ENCODE measurements around the gene USHBP1.

USHBP1 gene

DNA sequence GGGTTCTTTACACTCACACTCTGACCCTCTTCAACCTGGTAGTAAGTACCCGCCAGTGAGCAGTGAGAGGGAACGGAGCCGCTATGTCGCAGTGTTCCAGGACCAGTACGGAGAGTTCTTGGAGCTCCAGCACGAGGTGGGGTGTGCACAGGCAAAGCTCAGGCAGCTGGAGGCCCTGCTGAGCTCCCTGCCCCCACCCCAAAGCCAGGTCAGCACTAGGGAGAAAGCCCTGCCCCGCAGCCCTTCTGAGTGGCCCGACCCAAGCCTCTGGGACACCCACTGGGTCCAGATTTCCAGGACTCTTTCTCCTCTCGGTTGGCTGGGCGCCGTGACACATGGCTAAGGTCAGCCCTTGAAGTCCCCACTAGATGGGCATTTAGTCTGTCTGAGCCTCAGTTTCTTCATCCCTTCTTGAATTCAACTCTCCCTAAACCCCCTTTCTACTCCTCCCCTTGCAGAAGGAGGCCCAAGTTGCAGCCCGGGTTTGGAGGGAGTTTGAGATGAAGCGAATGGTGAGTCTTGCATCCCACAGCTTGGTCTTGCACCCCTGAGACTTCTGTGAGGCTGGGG, 36.7 kb downstream of the USHBP1 start:
- peaks cover 6% of the 10 kb centered on the region for H3K4me1 ChIP-seq (ENCODE audit: low read depth, poor library complexity, severe bottlenecking)
- no peak overlapping the region for H3K4me3 ChIP-seq (IDR thresholded peaks at IDR 0.05; ENCODE audit: insufficient read depth, low read depth, low read length)
- no peak overlapping the region for H3K27ac ChIP-seq
- TF ChIP-seq, protein P1, sequence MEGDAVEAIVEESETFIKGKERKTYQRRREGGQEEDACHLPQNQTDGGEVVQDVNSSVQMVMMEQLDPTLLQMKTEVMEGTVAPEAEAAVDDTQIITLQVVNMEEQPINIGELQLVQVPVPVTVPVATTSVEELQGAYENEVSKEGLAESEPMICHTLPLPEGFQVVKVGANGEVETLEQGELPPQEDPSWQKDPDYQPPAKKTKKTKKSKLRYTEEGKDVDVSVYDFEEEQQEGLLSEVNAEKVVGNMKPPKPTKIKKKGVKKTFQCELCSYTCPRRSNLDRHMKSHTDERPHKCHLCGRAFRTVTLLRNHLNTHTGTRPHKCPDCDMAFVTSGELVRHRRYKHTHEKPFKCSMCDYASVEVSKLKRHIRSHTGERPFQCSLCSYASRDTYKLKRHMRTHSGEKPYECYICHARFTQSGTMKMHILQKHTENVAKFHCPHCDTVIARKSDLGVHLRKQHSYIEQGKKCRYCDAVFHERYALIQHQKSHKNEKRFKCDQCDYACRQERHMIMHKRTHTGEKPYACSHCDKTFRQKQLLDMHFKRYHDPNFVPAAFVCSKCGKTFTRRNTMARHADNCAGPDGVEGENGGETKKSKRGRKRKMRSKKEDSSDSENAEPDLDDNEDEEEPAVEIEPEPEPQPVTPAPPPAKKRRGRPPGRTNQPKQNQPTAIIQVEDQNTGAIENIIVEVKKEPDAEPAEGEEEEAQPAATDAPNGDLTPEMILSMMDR (conservative IDR thresholded peaks at IDR 0.05; ENCODE audit: low read depth, low read length), result no peak
- H3K9ac ChIP-seq, result no peak overlapping the region
- H3K4me2 ChIP-seq, result no peak overlapping the region
- H3K27me3 ChIP-seq (ENCODE audit: insufficient read depth, low read depth), result no peaks in the 10 kb centered on the region
- H3K79me2 ChIP-seq (ENCODE audit: insufficient read depth, low read depth), result no peaks in the 10 kb centered on the region
- H4K20me1 ChIP-seq (ENCODE audit: insufficient read depth), result no peaks in the 10 kb centered on the region
- no peak overlapping the region for H2AFZ ChIP-seq (ENCODE audit: low read depth)
- no peaks in the 10 kb centered on the region for H3K36me3 ChIP-seq (ENCODE audit: insufficient read depth)

DNA sequence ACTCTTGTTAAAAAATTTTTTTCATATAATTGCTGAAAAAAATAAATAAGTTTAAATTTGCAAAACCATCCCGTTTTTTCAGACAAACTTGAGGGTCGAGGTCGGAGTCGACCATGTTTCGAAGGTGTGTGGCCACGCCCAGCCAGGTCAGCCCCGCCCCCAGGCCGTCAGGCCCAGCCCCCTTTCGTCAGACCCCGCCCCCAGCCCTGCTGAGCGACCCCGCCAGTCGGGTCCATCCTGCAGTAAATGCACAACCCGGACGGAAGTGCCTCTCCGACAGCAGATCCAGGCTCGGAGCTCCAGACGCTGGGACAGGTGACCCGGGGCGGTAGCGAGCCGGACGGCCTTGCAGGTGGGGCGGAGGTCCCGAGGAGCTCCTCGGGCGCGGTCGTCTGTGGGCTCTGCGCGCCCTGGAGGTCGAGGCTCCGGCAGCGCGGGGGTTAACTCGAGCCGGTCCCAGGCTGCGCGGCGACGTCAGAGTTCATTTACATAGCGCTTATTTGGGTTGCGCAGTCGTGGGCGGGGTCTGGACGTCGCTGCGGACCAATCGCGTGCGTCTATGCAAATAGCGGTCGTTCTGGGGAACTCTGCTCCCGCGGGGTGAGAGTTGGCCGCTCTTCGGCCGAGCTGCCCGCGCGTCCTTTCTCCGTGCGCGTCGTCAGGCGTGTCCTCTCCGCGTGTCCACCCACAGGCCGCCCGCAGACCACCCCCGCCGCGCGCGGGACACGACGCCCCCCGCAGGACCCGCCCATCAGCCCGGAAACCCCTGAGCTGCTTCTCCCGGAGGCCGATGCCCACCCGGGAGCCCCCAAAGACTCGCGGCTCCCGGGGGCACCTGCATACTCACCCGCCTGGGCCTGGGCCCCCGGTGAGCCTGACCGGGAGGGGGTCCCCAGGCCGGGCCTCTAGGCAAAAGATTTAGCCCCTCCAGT, 38.3 kb downstream of the USHBP1 start, which contains the start of gene OCEL1:
Gene OCEL1 (plus strand): TSS at position 225 of the 932 bp plus-strand sequence. CDS start 22 bp downstream, at position 247.
- peak within 1 kb of the TSS; percentile 36; the same call in 1 of the 2 replicates for H3K27ac ChIP-seq
- H3K4me3 ChIP-seq (IDR thresholded peaks at IDR 0.05; ENCODE audit: insufficient read depth, low read depth, low read length), result no peak within 1 kb of the TSS
- TF ChIP-seq, protein P1 (conservative IDR thresholded peaks at IDR 0.05; ENCODE audit: low read depth, low read length), result no peak
- no peaks in the 10 kb centered on the region for H3K27me3 ChIP-seq (ENCODE audit: insufficient read depth, low read depth)
- no peaks in the 10 kb centered on the region for H3K36me3 ChIP-seq (ENCODE audit: insufficient read depth)
- no peaks in the 10 kb centered on the region for H4K20me1 ChIP-seq (ENCODE audit: insufficient read depth)
- peak within 1 kb of the TSS; percentile 93 for H2AFZ ChIP-seq (ENCODE audit: low read depth)
- H3K4me1 ChIP-seq (ENCODE audit: low read depth, poor library complexity, severe bottlenecking), result peaks cover 6% of the 10 kb centered on the region
- H3K79me2 ChIP-seq (ENCODE audit: insufficient read depth, low read depth), result no peaks in the 10 kb centered on the region
- H3K9ac ChIP-seq, result peak within 1 kb of the TSS; percentile 61
- peak within 1 kb of the TSS; percentile 87 for H3K4me2 ChIP-seq

DNA sequence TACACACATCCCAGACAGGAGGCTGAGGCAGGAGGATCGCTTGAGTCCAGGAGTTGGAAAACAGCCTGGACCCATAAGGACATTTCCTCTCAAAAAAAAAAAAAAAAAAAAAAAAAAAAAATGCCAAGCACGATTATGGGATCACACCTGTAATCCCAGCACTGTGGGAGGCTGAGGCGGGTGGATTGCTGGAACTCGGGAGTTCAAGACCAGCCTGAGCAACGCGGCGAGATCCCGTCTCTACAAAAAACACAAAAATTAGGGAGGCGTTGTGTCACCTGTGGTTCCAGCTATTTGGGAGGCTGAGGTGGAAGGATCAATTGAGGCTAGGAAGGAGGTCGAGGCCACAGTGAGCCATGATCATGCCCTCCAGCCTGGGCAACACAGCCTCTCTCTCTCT, 39.5 kb downstream of the USHBP1 start:
- Histone ChIP-seq H3K9ac (no peak overlapping the region), H3K4me1 (ENCODE audit: low read depth, poor library complexity, severe bottlenecking) (peaks cover 6% of the 10 kb centered on the region), H3K27me3 (ENCODE audit: insufficient read depth, low read depth) (no peaks in the 10 kb centered on the region), H4K20me1 (ENCODE audit: insufficient read depth) (no peaks in the 10 kb centered on the region), H3K4me3 (IDR thresholded peaks at IDR 0.05; ENCODE audit: insufficient read depth, low read depth, low read length) (no peak overlapping the region), H3K4me2 (no peak overlapping the region; the same call in 1 of the 2 replicates), H3K27ac (no peak overlapping the region), H3K36me3 (ENCODE audit: insufficient read depth) (no peaks in the 10 kb centered on the region), H3K79me2 (ENCODE audit: insufficient read depth, low read depth) (no peaks in the 10 kb centered on the region), H2AFZ (ENCODE audit: low read depth) (no peak overlapping the region)
- TF ChIP-seq, protein P1 (conservative IDR thresholded peaks at IDR 0.05; ENCODE audit: low read depth, low read length), result no peak

DNA sequence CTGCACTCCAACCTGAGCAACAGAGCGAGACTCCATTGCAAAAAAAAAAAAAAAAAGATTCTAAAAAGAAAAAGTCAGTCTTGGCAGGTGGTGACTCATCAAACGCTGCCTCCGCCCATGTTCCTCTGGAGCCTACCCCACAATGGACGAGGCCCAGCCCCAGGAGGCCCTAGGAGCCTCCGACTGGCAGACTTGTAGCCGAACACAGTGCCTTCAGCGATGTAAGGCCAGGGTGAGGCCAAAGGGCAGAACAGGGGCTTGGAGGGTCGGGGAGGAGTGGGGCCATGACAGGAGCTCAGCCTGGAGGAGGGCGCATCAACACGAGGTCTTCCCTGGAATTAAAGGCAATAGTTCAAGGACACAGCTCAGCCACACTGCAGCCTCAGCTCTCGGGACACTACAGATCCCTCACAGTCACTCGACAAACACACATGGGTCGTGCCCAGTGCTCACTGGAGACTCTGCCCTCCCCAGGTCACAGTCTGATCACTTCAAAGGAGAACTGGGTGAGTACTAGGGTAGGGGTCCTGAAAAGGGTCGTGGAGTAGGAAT, 44.3 kb downstream of the USHBP1 start:
- Histone ChIP-seq H3K4me2 (no peak overlapping the region), H2AFZ (ENCODE audit: low read depth) (no peak overlapping the region), H4K20me1 (ENCODE audit: insufficient read depth) (no peaks in the 10 kb centered on the region), H3K4me1 (ENCODE audit: low read depth, poor library complexity, severe bottlenecking) (peaks cover 11% of the 10 kb centered on the region), H3K4me3 (IDR thresholded peaks at IDR 0.05; ENCODE audit: insufficient read depth, low read depth, low read length) (no peak overlapping the region), H3K27ac (no peak overlapping the region), H3K36me3 (ENCODE audit: insufficient read depth) (no peaks in the 10 kb centered on the region), H3K79me2 (ENCODE audit: insufficient read depth, low read depth) (no peaks in the 10 kb centered on the region), H3K9ac (no peak overlapping the region), H3K27me3 (ENCODE audit: insufficient read depth, low read depth) (no peaks in the 10 kb centered on the region)
- TF ChIP-seq, protein P1 (conservative IDR thresholded peaks at IDR 0.05; ENCODE audit: low read depth, low read length), result no peak

Data from KMS-11 (cell line).